ENCODE results near the gene OTOGL. TPM values are rescaled to one million over a fixed set of nuclear protein-coding genes. Genes with fewer than 3 reads are reported as not detected.

The OTOGL gene
- total RNA-seq, 4 donors from 2014 or later = 0.19 to 0.63 (median 0.37) TPM

DNA sequence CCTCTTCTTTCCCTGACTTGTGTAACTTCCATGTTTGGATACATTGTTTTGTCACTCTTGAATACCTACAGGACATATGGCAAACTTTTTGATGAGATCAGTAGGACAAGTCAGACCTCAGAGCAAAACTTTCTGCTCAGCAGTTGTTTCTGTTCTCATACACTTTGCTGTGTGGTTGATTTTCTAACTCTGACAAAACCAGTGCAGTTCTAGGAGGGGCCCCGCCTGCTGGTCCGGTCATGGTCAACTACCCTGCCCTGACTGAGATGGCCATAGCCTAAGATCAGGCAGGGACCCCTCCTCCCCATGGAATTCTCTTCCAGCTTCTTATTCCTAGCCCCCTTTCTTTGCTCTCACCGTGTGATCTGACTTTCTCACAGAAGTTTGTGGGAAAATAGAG lies 92.8 kb downstream of the OTOGL start:
- TF ChIP-seq, protein P1, sequence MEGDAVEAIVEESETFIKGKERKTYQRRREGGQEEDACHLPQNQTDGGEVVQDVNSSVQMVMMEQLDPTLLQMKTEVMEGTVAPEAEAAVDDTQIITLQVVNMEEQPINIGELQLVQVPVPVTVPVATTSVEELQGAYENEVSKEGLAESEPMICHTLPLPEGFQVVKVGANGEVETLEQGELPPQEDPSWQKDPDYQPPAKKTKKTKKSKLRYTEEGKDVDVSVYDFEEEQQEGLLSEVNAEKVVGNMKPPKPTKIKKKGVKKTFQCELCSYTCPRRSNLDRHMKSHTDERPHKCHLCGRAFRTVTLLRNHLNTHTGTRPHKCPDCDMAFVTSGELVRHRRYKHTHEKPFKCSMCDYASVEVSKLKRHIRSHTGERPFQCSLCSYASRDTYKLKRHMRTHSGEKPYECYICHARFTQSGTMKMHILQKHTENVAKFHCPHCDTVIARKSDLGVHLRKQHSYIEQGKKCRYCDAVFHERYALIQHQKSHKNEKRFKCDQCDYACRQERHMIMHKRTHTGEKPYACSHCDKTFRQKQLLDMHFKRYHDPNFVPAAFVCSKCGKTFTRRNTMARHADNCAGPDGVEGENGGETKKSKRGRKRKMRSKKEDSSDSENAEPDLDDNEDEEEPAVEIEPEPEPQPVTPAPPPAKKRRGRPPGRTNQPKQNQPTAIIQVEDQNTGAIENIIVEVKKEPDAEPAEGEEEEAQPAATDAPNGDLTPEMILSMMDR (IDR thresholded peaks at IDR 0.05) = no peak
- no peak for ATAC-seq (ENCODE audit: low FRiP score)
- no peak for DNase-seq (ENCODE audit: low spot score)

DNA sequence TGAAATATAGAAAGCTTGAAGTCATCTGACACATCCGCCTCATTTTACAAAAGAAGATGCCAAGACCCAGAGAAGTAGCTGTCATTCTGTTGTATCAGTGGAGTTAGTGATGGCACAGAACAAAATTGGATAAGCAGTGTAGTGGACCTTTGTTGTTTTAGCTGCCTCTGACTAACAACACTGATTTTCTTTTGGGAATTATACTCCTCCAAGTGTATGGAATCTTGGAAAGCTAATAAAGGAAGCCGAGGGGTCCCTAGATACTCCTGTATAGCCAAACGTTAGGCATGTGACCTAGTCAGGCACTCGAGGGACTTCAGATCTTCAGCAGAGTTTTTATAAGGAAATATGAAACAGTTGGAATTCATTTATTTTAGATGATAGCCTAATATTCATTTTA lies 94.5 kb downstream of the OTOGL start:
- TF ChIP-seq, protein P1 (IDR thresholded peaks at IDR 0.05) = no peak
- ATAC-seq (ENCODE audit: low FRiP score) = no peak

DNA sequence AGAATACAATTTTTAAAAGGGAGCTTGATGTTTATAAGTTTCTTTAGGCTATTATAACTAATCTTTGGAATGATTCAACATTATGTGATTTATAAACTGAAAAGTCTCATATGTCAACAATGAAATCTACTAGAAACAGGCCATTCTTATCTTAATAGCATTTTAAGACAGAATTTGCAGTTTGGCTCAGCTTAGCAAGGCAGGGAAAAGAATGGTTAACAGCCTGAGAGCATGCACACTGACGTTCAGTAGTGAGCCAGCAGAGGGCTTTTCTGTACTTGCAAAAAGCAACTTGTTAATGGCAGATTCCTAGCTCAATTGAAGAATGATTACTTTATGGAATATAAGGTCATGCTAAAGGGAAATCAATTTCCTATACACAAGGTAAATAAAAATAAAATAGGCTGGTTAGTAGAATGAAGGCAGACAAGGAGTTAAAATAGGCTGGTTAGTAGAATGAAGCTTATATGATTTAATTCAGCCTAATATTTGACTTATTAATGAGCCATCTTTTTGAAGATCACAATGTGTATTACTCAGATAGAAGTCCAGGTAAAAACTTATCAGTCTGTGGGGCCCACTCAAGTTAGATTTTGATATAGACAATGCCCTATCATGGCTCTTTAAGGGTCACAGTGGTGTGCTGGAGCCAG lies 95.9 kb downstream of the OTOGL start:
- ATAC-seq (ENCODE audit: low FRiP score) = no peak

More for the DNA sequence above, 94.5 kb downstream of the OTOGL start:
- DNase-seq (ENCODE audit: low spot score) = no peak

DNA sequence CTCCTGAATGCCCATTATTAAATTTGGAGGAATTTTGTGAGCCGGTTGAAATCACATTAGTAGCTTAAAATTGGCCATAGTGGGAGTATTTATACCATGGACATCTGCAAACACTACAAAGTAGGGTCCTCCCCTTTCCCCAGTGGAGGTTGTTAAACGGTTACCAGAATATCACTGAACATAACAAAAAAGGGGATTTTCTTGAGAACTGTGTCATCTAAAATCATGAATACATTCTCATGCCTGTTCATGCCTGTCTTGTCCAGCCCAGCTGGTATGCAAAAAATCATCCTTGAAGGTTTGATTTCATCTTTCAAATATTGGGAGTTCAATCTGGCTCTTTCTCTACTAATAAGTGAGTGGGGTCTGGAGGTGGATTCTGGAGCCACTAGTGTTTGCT lies 96.4 kb downstream of the OTOGL start:
- DNase-seq (ENCODE audit: low spot score) (no peak), ATAC-seq (ENCODE audit: low FRiP score) (no peak)
- TF ChIP-seq, protein P1 (IDR thresholded peaks at IDR 0.05) = no peak

More for the DNA sequence above, 95.9 kb downstream of the OTOGL start:
- DNase-seq (ENCODE audit: low spot score) = no peak
- TF ChIP-seq, protein P1 (IDR thresholded peaks at IDR 0.05) = no peak

DNA sequence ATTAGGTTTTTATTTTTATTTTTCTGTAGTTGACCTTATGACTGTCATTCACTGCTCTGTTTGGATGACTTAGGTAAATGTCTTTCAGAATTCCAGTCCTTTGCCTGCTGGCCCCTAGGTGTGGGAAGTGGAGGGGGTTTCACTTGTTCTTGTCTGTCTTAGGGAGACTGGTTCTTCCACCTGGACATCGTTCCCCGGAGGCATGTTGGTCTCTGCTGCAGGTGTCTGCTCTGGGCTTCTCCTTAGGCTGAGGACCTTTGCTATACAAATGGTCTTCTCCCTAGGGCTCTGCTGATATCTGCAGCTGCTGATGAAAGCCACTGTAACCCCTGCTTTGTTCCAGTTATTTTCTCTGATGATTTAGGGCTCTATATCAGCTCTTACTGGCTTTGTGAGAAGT lies 97.1 kb downstream of the OTOGL start:
- TF ChIP-seq, protein P1 (IDR thresholded peaks at IDR 0.05) = no peak
- ATAC-seq (ENCODE audit: low FRiP score) = no peak

DNA sequence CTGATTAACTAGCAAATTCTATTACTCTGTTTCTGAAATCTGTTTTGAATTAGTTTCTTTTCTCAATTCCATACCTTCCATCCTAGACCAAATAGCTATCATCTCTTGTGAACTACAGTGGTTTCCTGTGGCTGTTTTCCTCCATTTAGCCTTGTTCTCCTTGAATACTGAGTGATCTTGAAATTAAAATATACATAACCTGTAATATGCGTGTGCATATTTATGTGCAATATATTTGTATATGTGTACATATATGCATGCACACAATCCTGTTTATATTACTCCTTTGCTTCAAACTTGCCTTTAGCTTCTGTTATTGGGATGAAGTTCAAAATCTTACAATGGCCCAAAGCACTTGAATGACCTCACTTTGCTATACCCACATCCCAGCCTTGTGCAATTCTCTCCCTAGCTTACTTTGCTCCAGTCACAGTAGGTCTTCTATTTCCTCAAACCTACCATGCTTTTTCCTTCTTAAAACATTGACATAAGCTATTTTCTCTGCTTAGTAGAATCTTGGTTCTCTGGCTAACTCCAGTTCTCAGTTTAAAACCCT lies 99.5 kb downstream of the OTOGL start:
- TF ChIP-seq, protein P1 (IDR thresholded peaks at IDR 0.05) = no peak
- no peak for ATAC-seq (ENCODE audit: low FRiP score)

More for the DNA sequence above, 97.1 kb downstream of the OTOGL start:
- no peak for DNase-seq (ENCODE audit: low spot score)

DNA sequence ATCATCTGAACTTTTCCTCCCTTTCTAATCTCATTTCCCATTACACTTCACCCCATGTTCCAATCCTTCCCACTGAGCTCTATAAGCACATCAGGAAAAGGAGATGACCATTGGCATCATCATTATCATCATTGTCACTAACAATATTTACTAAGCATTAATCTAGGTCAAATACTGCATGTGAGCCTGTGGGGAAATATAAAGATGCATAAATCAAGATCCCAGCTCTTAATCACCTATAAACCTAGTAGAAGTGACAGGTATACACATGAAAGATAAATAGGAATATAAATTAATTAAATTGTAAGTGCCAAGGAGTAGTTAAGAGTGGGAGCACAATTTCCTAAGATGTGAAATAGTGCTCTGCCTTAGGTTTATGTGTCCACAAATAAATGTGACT lies 100.6 kb downstream of the OTOGL start:
- ATAC-seq (ENCODE audit: low FRiP score) = no peak
- DNase-seq (ENCODE audit: low spot score) = no peak
- TF ChIP-seq, protein P1 (IDR thresholded peaks at IDR 0.05) = no peak

More for the DNA sequence above, 99.5 kb downstream of the OTOGL start:
- no peak for DNase-seq (ENCODE audit: low spot score)
